ENCODE results near the gene ZNF576. TPM values are rescaled to one million over a fixed set of nuclear protein-coding genes. Genes with fewer than 3 reads are reported as not detected.
"Not testable (repeated sequence)": the region's sequence is repeated elsewhere in the genome, so short reads cannot be mapped to it uniquely, and the experiment has no call there.

The ZNF576 gene
- total and polyA plus RNA-seq, 9 of the 15 experiments (the other 6 are each of a cell fraction or from before 2014, with no cell fraction given), result 6.8 to 18.2 (median 12.2) TPM

DNA sequence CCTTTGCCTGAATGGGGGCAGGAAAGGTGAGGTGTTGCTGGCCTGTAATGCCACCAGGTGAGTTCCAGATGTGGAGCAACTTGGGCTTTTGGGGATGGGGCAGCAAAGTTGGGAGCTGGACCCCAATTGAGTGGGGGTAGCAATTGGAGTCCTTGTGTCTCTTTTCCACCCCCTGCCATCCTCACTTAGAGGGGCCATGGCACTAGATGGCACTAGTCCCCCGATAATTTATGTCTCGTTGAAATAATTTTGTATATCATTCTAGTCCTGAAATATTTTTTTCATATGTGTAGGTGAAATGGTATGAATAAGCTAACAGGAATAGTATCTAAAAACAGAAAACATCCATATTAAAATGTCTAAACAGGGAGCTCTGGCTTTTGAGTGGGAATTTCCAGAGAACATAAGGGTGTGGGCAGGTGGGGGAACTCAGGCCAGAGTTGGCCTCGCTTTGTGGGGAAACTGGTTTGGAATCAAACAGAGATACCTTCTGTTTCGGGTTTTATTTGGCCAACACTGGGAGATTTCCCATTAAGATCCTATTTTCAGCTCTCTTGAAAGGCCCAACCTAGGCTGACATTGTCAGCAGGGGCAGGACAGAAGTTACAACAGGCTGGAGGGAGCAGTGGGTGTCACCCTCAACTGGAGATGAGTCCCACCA lies 3.4 kb downstream of the ZNF576 start:
- Histone ChIP-seq H3K9me3 (replicated peaks; ENCODE audit: control insufficient read depth, insufficient read depth, low read depth, low read length) (no peaks in the 10 kb centered on the region), H3K9me1 (ENCODE audit: control insufficient read depth, insufficient read depth, low read length) (no peaks in the 10 kb centered on the region), H3K4me1 (replicated peaks in 1 of 2; ENCODE audit: control insufficient read depth in 2 of 2, insufficient read depth in 2 of 2, low read length in 2 of 2) (peaks cover 15 to 27% of the 10 kb centered on the region in 2 experiments; a peak in 4 of 5 replicates), H3K27ac (ENCODE audit: extremely low read depth, low read depth, low read length) (no peak overlapping the region), H3K4me3 (no peak overlapping the region), H3K4me2 (ENCODE audit: insufficient read depth, low read length) (no peak overlapping the region), H3K27me3 (ENCODE audit: control insufficient read depth in 2 of 2, insufficient read depth in 2 of 2, low read length in 2 of 2) (no peaks in the 10 kb centered on the region), H3K79me2 (ENCODE audit: control insufficient read depth, insufficient read depth, low read length) (peaks cover 35% of the 10 kb centered on the region), H3K9ac (ENCODE audit: insufficient read depth in 1 of 2, low read depth in 2 of 2, low read length in 2 of 2) (0 out of 4 replicates have a peak overlapping the region, but pooled peaks of 1 of the 2 experiments have one; percentile 6), H2AFZ (ENCODE audit: low read depth, low read length) (no peak overlapping the region), H3K36me3 (ENCODE audit: control insufficient read depth, insufficient read depth, low read length) (peaks cover 32% of the 10 kb centered on the region; the same call in 2 of the 3 replicates), H4K20me1 (replicated peaks; ENCODE audit: control insufficient read depth, insufficient read depth, low read length) (no peaks in the 10 kb centered on the region)
- BruUV-seq (replicated peaks), result no TSS peak
- TF ChIP-seq ETS2 (tag; IDR thresholded peaks at IDR 0.05; ENCODE audit: borderline replicate concordance, poor library complexity, severe bottlenecking), result no peak
- TF ChIP-seq, protein P1, sequence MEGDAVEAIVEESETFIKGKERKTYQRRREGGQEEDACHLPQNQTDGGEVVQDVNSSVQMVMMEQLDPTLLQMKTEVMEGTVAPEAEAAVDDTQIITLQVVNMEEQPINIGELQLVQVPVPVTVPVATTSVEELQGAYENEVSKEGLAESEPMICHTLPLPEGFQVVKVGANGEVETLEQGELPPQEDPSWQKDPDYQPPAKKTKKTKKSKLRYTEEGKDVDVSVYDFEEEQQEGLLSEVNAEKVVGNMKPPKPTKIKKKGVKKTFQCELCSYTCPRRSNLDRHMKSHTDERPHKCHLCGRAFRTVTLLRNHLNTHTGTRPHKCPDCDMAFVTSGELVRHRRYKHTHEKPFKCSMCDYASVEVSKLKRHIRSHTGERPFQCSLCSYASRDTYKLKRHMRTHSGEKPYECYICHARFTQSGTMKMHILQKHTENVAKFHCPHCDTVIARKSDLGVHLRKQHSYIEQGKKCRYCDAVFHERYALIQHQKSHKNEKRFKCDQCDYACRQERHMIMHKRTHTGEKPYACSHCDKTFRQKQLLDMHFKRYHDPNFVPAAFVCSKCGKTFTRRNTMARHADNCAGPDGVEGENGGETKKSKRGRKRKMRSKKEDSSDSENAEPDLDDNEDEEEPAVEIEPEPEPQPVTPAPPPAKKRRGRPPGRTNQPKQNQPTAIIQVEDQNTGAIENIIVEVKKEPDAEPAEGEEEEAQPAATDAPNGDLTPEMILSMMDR (IDR thresholded peaks at IDR 0.05 in 2 of 3, conservative IDR thresholded peaks at IDR 0.05 in 1 of 3; ENCODE audit: insufficient read depth in 2 of 3, low read depth in 1 of 3, low read length in 3 of 3), result peak in 1 of 3 experiments; percentile 8; a peak in 1 of 6 replicates
- intact Hi-C loops (cut with micrococcal nuclease), result no loop called here
- ATAC-seq (no peak), FAIRE-seq (no peak), DNase-seq (ENCODE audit: extremely low read depth in 1 of 4, low spot score in 3 of 4) (no peak)
- ChIA-PET CTCF (ENCODE audit: low intra/inter-chr PET ratio) (no interaction called here), POLR2A (interaction anchor here (0.6 to 5.6 kb wide), 5 partner anchors 9 to 977 kb away, joined by 3 to 60 read pairs (median 3); partner anchors contain the start of genes SRRM5 and XRCC1)
- in situ Hi-C loops (cut with MboI), result no loop called here
- WGBS (ENCODE audit: insufficient coverage, low coverage, missing lambda C conversion rate), result 90% methylated on average over 4 of the region's 4 CpGs

GRCh38 chr19:43600326-43600725 lies 3.9 kb downstream of the ZNF576 start:
- H4K20me1 ChIP-seq (replicated peaks; ENCODE audit: control insufficient read depth, insufficient read depth, low read length); BruUV-seq (replicated peaks); CTCF ChIA-PET (ENCODE audit: low intra/inter-chr PET ratio); H3K9me1 ChIP-seq (ENCODE audit: control insufficient read depth, insufficient read depth, low read length); FAIRE-seq; DNase-seq (ENCODE audit: extremely low read depth in 1 of 4, low spot score in 3 of 4); in situ Hi-C loops (cut with MboI); intact Hi-C loops (cut with micrococcal nuclease); H2AFZ ChIP-seq (ENCODE audit: low read depth, low read length); H3K27ac ChIP-seq (ENCODE audit: extremely low read depth, low read depth, low read length); H3K9ac ChIP-seq (ENCODE audit: insufficient read depth in 1 of 2, low read depth in 2 of 2, low read length in 2 of 2); H3K27me3 ChIP-seq (ENCODE audit: control insufficient read depth in 2 of 2, insufficient read depth in 2 of 2, low read length in 2 of 2); H3K9me3 ChIP-seq (replicated peaks; ENCODE audit: control insufficient read depth, insufficient read depth, low read depth, low read length); ATAC-seq; H3K4me2 ChIP-seq (ENCODE audit: insufficient read depth, low read length); H3K4me3 ChIP-seq: not testable (repeated sequence)
- peaks cover 32% of the 10 kb centered on the region; the same call in 2 of the 3 replicates for H3K36me3 ChIP-seq (ENCODE audit: control insufficient read depth, insufficient read depth, low read length)
- peaks cover 29% of the 10 kb centered on the region for H3K79me2 ChIP-seq (ENCODE audit: control insufficient read depth, insufficient read depth, low read length)
- peaks cover 15 to 21% of the 10 kb centered on the region in 2 experiments; a peak in 4 of 5 replicates for H3K4me1 ChIP-seq (replicated peaks in 1 of 2; ENCODE audit: control insufficient read depth in 2 of 2, insufficient read depth in 2 of 2, low read length in 2 of 2)
- 91% methylated on average over 4 of the region's 5 CpGs for WGBS (ENCODE audit: insufficient coverage, low coverage, missing lambda C conversion rate)
- POLR2A ChIA-PET, result interaction anchor here (0.7 to 1.1 kb wide), 2 partner anchors 16 to 25 kb away, joined by 3 to 4 read pairs; partner anchors contain the start of gene XRCC1
